ENCODE data around the gene NSUN6.

Gene NSUN6

GRCh38 chr10:18659819-18660535 is 8.6 kb upstream of the NSUN6 start:
- H3K4me3 ChIP-seq (replicated peaks; ENCODE audit: low read depth, low read length): peak overlapping the region; percentile 93
- DNase-seq (ENCODE audit: low read depth): peak; percentile 47
- TF ChIP-seq CTCF (IDR thresholded peaks at IDR 0.05; ENCODE audit: low read length, missing control alignments): no peak

- peak within 1 kb of the TSS; percentile 93 for H3K4me3 ChIP-seq (replicated peaks; ENCODE audit: low read depth, low read length)
- TF ChIP-seq CTCF (IDR thresholded peaks at IDR 0.05; ENCODE audit: low read length, missing control alignments): no peak
- DNase-seq (ENCODE audit: low read depth): peak; percentile 99
Observed at GRCh38 chr10:18659125-18659818, 7.9 kb upstream of the NSUN6 start, which contains the start of gene ARL5B. ARL5B (plus strand) TSS chr10:18659431; CDS start chr10:18659638, 207 bp downstream.

GRCh38 chr10:18658271-18659124 is 7.1 kb upstream of the NSUN6 start:
- TF ChIP-seq CTCF (IDR thresholded peaks at IDR 0.05; ENCODE audit: low read length, missing control alignments): no peak
- H3K4me3 ChIP-seq (replicated peaks; ENCODE audit: low read depth, low read length): peak overlapping the region; percentile 93
- peak; percentile 56 for DNase-seq (ENCODE audit: low read depth)

GRCh38 chr10:18656724-18657123 is 5.3 kb upstream of the NSUN6 start:
- no peak for TF ChIP-seq CTCF (IDR thresholded peaks at IDR 0.05; ENCODE audit: low read length, missing control alignments)
- no peak for DNase-seq (ENCODE audit: low read depth)
- no peak overlapping the region for H3K4me3 ChIP-seq (replicated peaks; ENCODE audit: low read depth, low read length)

- no peak for DNase-seq (ENCODE audit: low read depth)
- no peak overlapping the region for H3K4me3 ChIP-seq (replicated peaks; ENCODE audit: low read depth, low read length)
- TF ChIP-seq CTCF (IDR thresholded peaks at IDR 0.05; ENCODE audit: low read length, missing control alignments): no peak
Observed at GRCh38 chr10:18653112-18653511, 1.7 kb upstream of the NSUN6 start.

- no peak for TF ChIP-seq CTCF (IDR thresholded peaks at IDR 0.05; ENCODE audit: low read length, missing control alignments)
- DNase-seq (ENCODE audit: low read depth): no peak
- peak overlapping the region; percentile 83 for H3K4me3 ChIP-seq (replicated peaks; ENCODE audit: low read depth, low read length)
Observed at GRCh38 chr10:18650404-18650997, 886 bp downstream of the NSUN6 start.

All from fibroblast of pulmonary artery (primary cell).